ENCODE measurements around the gene AIG1. TPM values are rescaled to one million over a fixed set of nuclear protein-coding genes. Genes with fewer than 3 reads are reported as not detected.

Gene AIG1
- total and polyA plus RNA-seq, 2 of the 13 experiments (the other 11 are each of a cell fraction or from before 2014, with no cell fraction given) = 115 to 197 TPM

- FAIRE-seq = no peak
- Histone ChIP-seq H3K79me2 (ENCODE audit: insufficient read depth, low read length) (no peaks in the 10 kb centered on the region), H3K4me3 (replicated peaks in 1 of 3; ENCODE audit: insufficient read depth in 1 of 3, low read depth in 2 of 3, low read length in 3 of 3) (no peak overlapping the region), H3K9ac (ENCODE audit: insufficient read depth, low read depth, low read length) (no peak overlapping the region), H3K36me3 (replicated peaks in 1 of 2; ENCODE audit: control insufficient read depth in 1 of 2, insufficient read depth in 2 of 2, low read length in 2 of 2) (peaks cover 2 to 48% of the 10 kb centered on the region in 2 experiments; a peak in 4 of 5 replicates), H4K20me1 (ENCODE audit: insufficient read depth, low read length) (no peaks in the 10 kb centered on the region), H3K27ac (ENCODE audit: extremely low read length, insufficient read depth, low read length) (no peak overlapping the region), H3K27me3 (ENCODE audit: control insufficient read depth in 1 of 2, insufficient read depth in 2 of 2, low read length in 2 of 2) (no peaks in the 10 kb centered on the region), H3K9me3 (ENCODE audit: low read length) (peaks cover under 1% of the 10 kb centered on the region; the same call in 1 of the 2 replicates), H3K4me2 (ENCODE audit: low read depth, low read length) (no peak overlapping the region), H2AFZ (ENCODE audit: low read length) (no peak overlapping the region), H3K4me1 (ENCODE audit: insufficient read depth, low read length) (no peaks in the 10 kb centered on the region)
- intact Hi-C loops (cut with micrococcal nuclease; ENCODE audit: unreplicated experiment) = no loop called here
- in situ Hi-C loops (cut with HindIII; ENCODE audit: extremely low pct_ligation_motif_present, low pct_unique_long_range_greater_than_20kb) = no loop called here
- ChIA-PET POLR2A (no interaction called here), CTCF (ENCODE audit: low intra/inter-chr PET ratio, low total read pairs) (no interaction called here)
- no TSS peak for BruUV-seq (replicated peaks)
- ATAC-seq = no peak
- DNase-seq (ENCODE audit: low spot score) = no peak
- TF ChIP-seq MBNL3 (CRISPR knock-in tag; conservative IDR thresholded peaks at IDR 0.05) (no peak), ZNF570 (CRISPR knock-in tag; IDR thresholded peaks at IDR 0.05; ENCODE audit: borderline replicate concordance) (no peak), SOX6 (IDR thresholded peaks at IDR 0.05) (no peak), SOX6 (CRISPR knock-in tag; IDR thresholded peaks at IDR 0.05) (no peak), ZNF782 (CRISPR knock-in tag; IDR thresholded peaks at IDR 0.05; ENCODE audit: borderline replicate concordance) (no peak), RXRB (CRISPR knock-in tag; IDR thresholded peaks at IDR 0.05; ENCODE audit: borderline replicate concordance) (no peak), ZNF446 (CRISPR knock-in tag; IDR thresholded peaks at IDR 0.05) (no peak), PCBP1 (IDR thresholded peaks at IDR 0.05; ENCODE audit: borderline replicate concordance, low read depth, low read length) (no peak)
Measured at GRCh38 chr6:143169440-143169839, 108.8 kb downstream of the AIG1 start.

GRCh38 chr6:143174516-143174915 is 113.8 kb downstream of the AIG1 start:
- H3K4me2 ChIP-seq (ENCODE audit: low read depth, low read length) = no peak overlapping the region
- H3K36me3 ChIP-seq (replicated peaks in 1 of 2; ENCODE audit: control insufficient read depth in 1 of 2, insufficient read depth in 2 of 2, low read length in 2 of 2) = peaks cover 0 to 27% of the 10 kb centered on the region in 2 experiments; a peak in 2 of 5 replicates
- H3K79me2 ChIP-seq (ENCODE audit: insufficient read depth, low read length) = no peaks in the 10 kb centered on the region
- H3K4me1 ChIP-seq (ENCODE audit: insufficient read depth, low read length) = no peaks in the 10 kb centered on the region
- no peak overlapping the region for H3K4me3 ChIP-seq (replicated peaks in 1 of 3; ENCODE audit: insufficient read depth in 1 of 3, low read depth in 2 of 3, low read length in 3 of 3)
- H2AFZ ChIP-seq (ENCODE audit: low read length) = no peak overlapping the region
- in situ Hi-C loops (cut with HindIII; ENCODE audit: extremely low pct_ligation_motif_present, low pct_unique_long_range_greater_than_20kb) (no loop called here), intact Hi-C loops (cut with micrococcal nuclease; ENCODE audit: unreplicated experiment) (no loop called here)
- no peak overlapping the region for H3K27ac ChIP-seq (ENCODE audit: extremely low read length, insufficient read depth, low read length)
- no TSS peak for BruUV-seq (replicated peaks)
- ATAC-seq (no peak), DNase-seq (ENCODE audit: low spot score) (no peak), FAIRE-seq (no peak)
- ChIA-PET POLR2A (no interaction called here), CTCF (ENCODE audit: low intra/inter-chr PET ratio, low total read pairs) (no interaction called here)
- peaks cover 8% of the 10 kb centered on the region; the same call in 1 of the 2 replicates for H3K9me3 ChIP-seq (ENCODE audit: low read length)
- no peaks in the 10 kb centered on the region for H3K27me3 ChIP-seq (ENCODE audit: control insufficient read depth in 1 of 2, insufficient read depth in 2 of 2, low read length in 2 of 2)
- TF ChIP-seq MXD4 (CRISPR knock-in tag; IDR thresholded peaks at IDR 0.05) = no peak
- TF ChIP-seq ZNF788 (CRISPR knock-in tag; IDR thresholded peaks at IDR 0.05; ENCODE audit: borderline replicate concordance) = no peak
- TF ChIP-seq MED8 (CRISPR knock-in tag; IDR thresholded peaks at IDR 0.05; ENCODE audit: insufficient replicate concordance) = no peak
- no peak for TF ChIP-seq SNRNP70 (IDR thresholded peaks at IDR 0.05; ENCODE audit: low read depth, low read length)
- no peak for TF ChIP-seq SRF (IDR thresholded peaks at IDR 0.05; ENCODE audit: low read depth, low read length)
- no peak for TF ChIP-seq NKX3-1 (CRISPR knock-in tag; IDR thresholded peaks at IDR 0.05)
- TF ChIP-seq ZSCAN9 (CRISPR knock-in tag; IDR thresholded peaks at IDR 0.05; ENCODE audit: borderline replicate concordance) = no peak
- TF ChIP-seq DMAP1 (CRISPR knock-in tag; IDR thresholded peaks at IDR 0.05) = no peak
- no peak for TF ChIP-seq JUND (CRISPR knock-in tag; IDR thresholded peaks at IDR 0.05)
- no peak for TF ChIP-seq HINFP (CRISPR knock-in tag; IDR thresholded peaks at IDR 0.05; ENCODE audit: low read depth)
- TF ChIP-seq SOX6 (IDR thresholded peaks at IDR 0.05) = no peak
- TF ChIP-seq SOX6 (CRISPR knock-in tag; IDR thresholded peaks at IDR 0.05) = no peak
- TF ChIP-seq FOXO1 (CRISPR knock-in tag; IDR thresholded peaks at IDR 0.05) = no peak
- no peak for TF ChIP-seq NRL (CRISPR knock-in tag; IDR thresholded peaks at IDR 0.05; ENCODE audit: borderline replicate concordance)
- no peak for TF ChIP-seq ZSCAN20 (CRISPR knock-in tag; IDR thresholded peaks at IDR 0.05; ENCODE audit: borderline replicate concordance)
- no peak for TF ChIP-seq SMAD9 (CRISPR knock-in tag; IDR thresholded peaks at IDR 0.05)
- H4K20me1 ChIP-seq (ENCODE audit: insufficient read depth, low read length) = no peaks in the 10 kb centered on the region
- H3K9ac ChIP-seq (ENCODE audit: insufficient read depth, low read depth, low read length) = no peak overlapping the region

Data from HepG2 (cell line).